Thymus (tissue), 11 donors: Measurements from ENCODE around the gene WFDC12. TPM values are rescaled to one million over a fixed set of nuclear protein-coding genes. Genes with fewer than 3 reads are reported as not detected.

Experiments used
- DNase-seq, 9 donors: peaks; one replicate each; pipeline ENCODE4 v3.0.0-alpha.2; 2013; ENCODE audit warnings: low spot score in 9 of 9, low read depth in 6 of 9, missing footprints in 1 of 9
- H3K27ac ChIP-seq, 2 donors: one replicate each; pipeline ENCODE4 v1.5.1; 2013; ENCODE audit warnings: control low read depth in 1 of 2, low read depth in 1 of 2, low read length in 1 of 2, mild to moderate bottlenecking in 1 of 2, moderate library complexity in 1 of 2
- H3K27me3 ChIP-seq, 2 donors: one replicate each; pipeline ENCODE4 v1.5.1; 2013; ENCODE audit warnings: low read length in 1 of 2; ENCODE audit not compliant: control insufficient read depth in 2 of 2, insufficient read depth in 1 of 2
- H3K36me3 ChIP-seq, 2 donors: one replicate each; pipeline ENCODE4 v1.5.1; 2013; ENCODE audit warnings: low read length in 1 of 2, mild to moderate bottlenecking in 1 of 2, moderate library complexity in 1 of 2; ENCODE audit not compliant: control insufficient read depth in 2 of 2, insufficient read depth in 2 of 2
- H3K4me1 ChIP-seq, 2 donors: one replicate each; pipeline ENCODE4 v1.5.1; 2013; ENCODE audit warnings: low read length in 2 of 2; ENCODE audit not compliant: control insufficient read depth in 2 of 2, insufficient read depth in 2 of 2
- H3K4me3 ChIP-seq, 2 donors: one replicate each; pipeline ENCODE4 v1.5.1; 2013; ENCODE audit warnings: low read length in 2 of 2, control low read depth in 1 of 2, mild to moderate bottlenecking in 1 of 2
- H3K9me3 ChIP-seq, 2 donors: one replicate each; pipeline ENCODE4 v1.5.1; 2013; ENCODE audit warnings: low read length in 1 of 2, mild to moderate bottlenecking in 1 of 2; ENCODE audit not compliant: control insufficient read depth in 2 of 2, insufficient read depth in 1 of 2
- WGBS: extraction: QIAGEN DNeasy Blood & Tissue Kit; methylation state at CpG from one replicate; pipeline ENCODE4 v1.1.7; 2013; 5-methylcytosine and 5-hydroxymethylcytosine counted together
- polyA plus RNA-seq: library from polyadenylated mRNA; stranded (reverse); fragments of 200-250 nt; gene quantifications from one replicate; pipeline ENCODE4 v1.2.3, GENCODE V29; 2013
- total RNA-seq: library from RNA; stranded (reverse); fragments of 120-200 nt; gene quantifications from one replicate; pipeline ENCODE4 v1.2.4, GENCODE V29; 2013
- donor health status: healthy.

WFDC12 gene
- total and polyA plus RNA-seq, 2 donors = 1.0 to 6.8 TPM

- DNase-seq = no peak
- Histone ChIP-seq H3K27ac (no peak overlapping the region), H3K4me3 (no peak overlapping the region), H3K4me1 (no peaks in the 10 kb centered on the region), H3K9me3 (no peaks in the 10 kb centered on the region), H3K27me3 (peaks cover 0 to 20% of the 10 kb centered on the region in 2 donors), H3K36me3 (no peaks in the 10 kb centered on the region)
- 65% methylated on average over 17 of the region's 17 CpGs for WGBS
Measured at GRCh38 chr20:45111799-45112471, 12.3 kb downstream of the WFDC12 start.

DNA sequence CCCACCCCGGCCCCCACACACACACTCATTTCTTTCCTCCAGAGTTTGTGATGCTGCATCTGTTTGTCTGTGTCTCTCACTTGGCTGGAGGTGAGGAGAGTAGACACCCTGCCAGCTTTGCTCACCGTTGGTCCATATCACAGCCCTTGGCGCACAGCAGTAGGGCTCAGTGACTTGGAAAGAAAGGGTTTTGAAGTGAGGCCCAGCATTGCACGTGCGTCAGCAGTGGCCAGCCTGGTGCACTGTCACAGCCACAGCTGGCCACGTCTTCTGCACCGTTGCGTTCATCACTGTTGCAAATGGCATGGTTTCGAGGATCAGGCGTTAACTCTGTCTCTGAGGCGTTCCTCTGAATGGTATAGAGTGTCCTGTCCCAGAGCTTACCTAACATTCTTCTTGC is 13.0 kb downstream of the WFDC12 start:
- H3K27me3 ChIP-seq = peaks cover 0 to 20% of the 10 kb centered on the region in 2 donors
- H3K27ac ChIP-seq = no peak overlapping the region
- H3K4me1 ChIP-seq = no peaks in the 10 kb centered on the region
- no peak overlapping the region for H3K4me3 ChIP-seq
- DNase-seq = no peak
- 91% methylated on average over 11 of the region's 11 CpGs for WGBS
- no peaks in the 10 kb centered on the region for H3K9me3 ChIP-seq
- H3K36me3 ChIP-seq = no peaks in the 10 kb centered on the region

DNA sequence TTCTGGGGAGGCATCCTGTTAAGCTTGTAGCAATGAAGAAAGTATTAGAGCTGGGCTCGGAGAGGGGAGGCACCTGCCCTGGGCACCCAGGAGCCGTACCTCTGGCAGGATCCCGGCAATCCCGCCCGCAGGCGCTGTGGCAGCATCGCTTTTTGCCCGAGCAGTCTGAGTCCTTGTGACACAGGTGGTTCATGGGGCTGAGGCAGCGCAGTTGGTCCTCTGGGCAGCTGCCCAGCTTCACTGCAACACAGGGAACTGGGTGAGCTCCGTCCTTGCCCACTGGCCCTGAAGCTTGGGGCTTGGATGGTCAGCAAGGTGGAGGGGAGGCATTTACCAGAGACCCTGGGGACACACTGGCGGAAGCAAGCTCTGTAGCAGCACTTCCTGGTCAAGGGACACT is 14.0 kb downstream of the WFDC12 start:
- Histone ChIP-seq H3K9me3 (no peaks in the 10 kb centered on the region), H3K36me3 (no peaks in the 10 kb centered on the region), H3K4me1 (no peaks in the 10 kb centered on the region), H3K27ac (no peak overlapping the region), H3K27me3 (peaks cover 0 to 22% of the 10 kb centered on the region in 2 donors), H3K4me3 (no peak overlapping the region)
- 98% methylated on average over 11 of the region's 11 CpGs for WGBS
- DNase-seq = no peak

DNA sequence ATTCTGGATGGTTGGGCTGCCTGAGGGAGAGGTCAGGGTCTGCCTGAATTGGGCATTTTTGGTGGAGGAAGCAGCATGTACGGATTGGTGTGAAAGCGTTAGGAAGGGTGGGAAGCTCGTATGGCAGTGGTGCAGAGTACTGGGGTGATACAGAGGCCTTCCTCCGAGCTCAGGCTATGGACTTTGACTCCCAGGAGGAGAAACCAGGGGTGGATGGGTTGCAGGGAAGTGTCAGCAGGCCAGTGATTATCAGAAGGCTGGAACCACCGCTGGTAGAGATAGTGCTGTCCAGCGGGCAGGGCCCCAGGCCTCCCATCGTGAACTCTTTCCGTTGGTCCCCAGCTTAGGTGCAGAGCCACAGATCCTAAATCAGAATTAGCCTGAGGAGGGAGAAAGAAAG is 14.6 kb downstream of the WFDC12 start:
- Histone ChIP-seq H3K27ac (no peak overlapping the region), H3K4me3 (no peak overlapping the region), H3K27me3 (peaks cover 0 to 18% of the 10 kb centered on the region in 2 donors), H3K9me3 (no peaks in the 10 kb centered on the region), H3K4me1 (no peaks in the 10 kb centered on the region), H3K36me3 (no peaks in the 10 kb centered on the region)
- no peak for DNase-seq
- 94% methylated on average over 8 of the region's 8 CpGs for WGBS

GRCh38 chr20:45105317-45105716 is 18.9 kb downstream of the WFDC12 start:
- DNase-seq = no peak
- Histone ChIP-seq H3K9me3 (no peaks in the 10 kb centered on the region), H3K36me3 (no peaks in the 10 kb centered on the region), H3K27ac (no peak overlapping the region), H3K4me3 (no peak overlapping the region), H3K4me1 (no peaks in the 10 kb centered on the region), H3K27me3 (peaks cover 12 to 38% of the 10 kb centered on the region in 2 donors)
- WGBS = 97% methylated on average over 2 of the region's 2 CpGs

DNA sequence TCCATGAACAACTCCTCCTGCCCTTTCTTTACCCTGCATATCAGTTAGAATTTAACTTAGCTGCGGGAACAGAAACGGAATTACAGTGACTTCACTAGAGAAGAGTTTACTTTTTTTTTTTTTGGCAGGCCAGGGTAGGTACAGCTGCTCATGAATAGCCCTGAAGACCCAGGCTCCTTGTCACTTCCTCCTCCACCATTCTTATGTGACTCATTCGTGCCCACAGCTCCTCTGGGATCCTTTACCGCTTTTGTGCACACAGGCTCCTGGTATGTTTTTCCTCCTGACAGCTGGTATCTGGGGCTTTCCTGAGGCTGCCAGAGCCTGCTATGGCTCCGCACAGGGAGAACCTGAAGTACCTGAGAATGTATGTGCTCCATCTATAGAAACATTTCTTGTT is 19.5 kb downstream of the WFDC12 start:
- peaks cover 17 to 43% of the 10 kb centered on the region in 2 donors for H3K27me3 ChIP-seq
- DNase-seq = no peak
- H3K4me3 ChIP-seq = no peak overlapping the region
- no peaks in the 10 kb centered on the region for H3K4me1 ChIP-seq
- no peak overlapping the region for H3K27ac ChIP-seq
- WGBS = 67% methylated on average over 5 of the region's 5 CpGs
- H3K36me3 ChIP-seq = no peaks in the 10 kb centered on the region
- no peaks in the 10 kb centered on the region for H3K9me3 ChIP-seq

- no peaks in the 10 kb centered on the region for H3K36me3 ChIP-seq
- H3K9me3 ChIP-seq = no peaks in the 10 kb centered on the region
- peaks cover 31 to 60% of the 10 kb centered on the region in 2 donors for H3K27me3 ChIP-seq
- 48% methylated on average over 2 of the region's 2 CpGs for WGBS
- peaks cover 0 to 2% of the 10 kb centered on the region in 2 donors for H3K4me1 ChIP-seq
- no peak overlapping the region for H3K4me3 ChIP-seq
- no peak overlapping the region for H3K27ac ChIP-seq
- DNase-seq = no peak
Measured at GRCh38 chr20:45103072-45103471, 21.2 kb downstream of the WFDC12 start.

- no peak overlapping the region for H3K27ac ChIP-seq
- DNase-seq = no peak
- H3K4me3 ChIP-seq = no peak overlapping the region
- peaks cover 45 to 75% of the 10 kb centered on the region in 2 donors for H3K27me3 ChIP-seq
- H3K9me3 ChIP-seq = no peaks in the 10 kb centered on the region
- H3K36me3 ChIP-seq = no peaks in the 10 kb centered on the region
- H3K4me1 ChIP-seq = peaks cover 2 to 3% of the 10 kb centered on the region in 2 donors
- 85% methylated on average over 6 of the region's 6 CpGs for WGBS
Measured at GRCh38 chr20:45101333-45101850, 22.9 kb downstream of the WFDC12 start.

- WGBS = 5% methylated on average over 38 of the region's 38 CpGs
- no peak within 1 kb of the TSS for H3K27ac ChIP-seq
- H3K36me3 ChIP-seq = no peaks in the 10 kb centered on the region
- peaks cover 2 to 3% of the 10 kb centered on the region in 2 donors for H3K4me1 ChIP-seq
- no peaks in the 10 kb centered on the region for H3K9me3 ChIP-seq
- no peak for DNase-seq
- peaks cover 47 to 74% of the 10 kb centered on the region in 2 donors for H3K27me3 ChIP-seq
- H3K4me3 ChIP-seq = no peak within 1 kb of the TSS
Measured at GRCh38 chr20:45100563-45101245, 23.6 kb downstream of the WFDC12 start, which contains the start of gene KCNS1. TSS of gene KCNS1 (minus strand) at chr20:45101127. CDS start at chr20:45099236, 1,891 bp downstream.
